HepG2 (cell line): ENCODE measurements around the gene GRM6. TPM values are rescaled to one million over a fixed set of nuclear protein-coding genes. Genes with fewer than 3 reads are reported as not detected.

Source experiments
- ATAC-seq: fragments of 200-7000 bp; cut with Tn5 transposase; 3 replicates; pipeline ENCODE4 v1.9.1; 2020; ENCODE audit warnings: mild to moderate bottlenecking, moderate library complexity
- BruUV-seq: library from RNA; stranded (reverse); fragments of 400-500 nt; replicated peaks from 2 replicates; lab custom pipeline; 2021; lab: Mats Ljungman, UMichigan
- CTCF ChIA-PET: fragments of 300-600 bp; formaldehyde crosslinking; extraction: SDS; loops from one replicate; lab custom pipeline; 2021; ENCODE audit warnings: low total read pairs, inconsistent platforms, low intra/inter-chr PET ratio; lab: Yijun Ruan, JAX
- POLR2A ChIA-PET: fragments of 350-600 bp; sonication (Branson Sonifier 250); formaldehyde crosslinking; loops from one replicate; lab custom pipeline; 2020; ENCODE audit warnings: antibody characterized with exemption, inconsistent platforms; lab: Yijun Ruan, JAX
- DNase-seq: peaks from one replicate; pipeline ENCODE4 v3.0.0-alpha.2; 2015; ENCODE audit warnings: low spot score
- FAIRE-seq: peaks from 3 replicates; lab custom pipeline; 2011; peaks lifted over from hg19 to GRCh38; lab: Jason Lieb, UNC
- H2AFZ ChIP-seq: one replicate; pipeline ENCODE4 v1.6.1; 2011; ENCODE audit warnings: low read length, inconsistent platforms
- H3K27ac ChIP-seq: fragments of 300-600 bp; 3 replicates; pipeline ENCODE4 v1.8.0; 2011; ENCODE audit warnings: mixed run types, mild to moderate bottlenecking, mixed read lengths, low read length, inconsistent platforms; ENCODE audit not compliant: insufficient read depth; ENCODE audit errors: extremely low read length
- H3K27me3 ChIP-seq, 2 experiments: fragments of 200-600 bp in 1 of 2; 2 replicates in 1 of 2; 3 replicates in 1 of 2; pipeline versions ENCODE4 v1.6.0 to v1.8.0; 2011; ENCODE audit warnings: low read length in 2 of 2, mild to moderate bottlenecking in 2 of 2, moderate library complexity in 2 of 2, inconsistent platforms in 1 of 2; ENCODE audit not compliant: insufficient read depth in 2 of 2, control insufficient read depth in 1 of 2
- H3K36me3 ChIP-seq, 2 experiments: fragments of 200-600 bp in 1 of 2; replicated peaks in 1 of 2; 2 replicates in 1 of 2; 3 replicates in 1 of 2; pipeline versions ENCODE4 v1.5.1 to v1.8.0; 2011; ENCODE audit warnings: low read length in 2 of 2, inconsistent platforms in 1 of 2; ENCODE audit not compliant: insufficient read depth in 2 of 2, control insufficient read depth in 1 of 2
- H3K4me1 ChIP-seq: 2 replicates; pipeline ENCODE4 v1.5.1; 2012; ENCODE audit warnings: low read length, inconsistent platforms; ENCODE audit not compliant: insufficient read depth
- H3K4me2 ChIP-seq: 2 replicates; pipeline ENCODE4 v1.6.0; 2011; ENCODE audit warnings: low read depth, low read length, inconsistent platforms
- H3K4me3 ChIP-seq, 3 experiments: fragments of 200-600 bp in 1 of 3; sonication (generic), shearing (Covaris generic) in 1 of 3; replicated peaks in 1 of 3; 2 replicates each; pipeline ENCODE4 v1.5.1; 2011 to 2016; ENCODE audit warnings: low read length in 3 of 3, inconsistent platforms in 2 of 3, low read depth in 2 of 3, mild to moderate bottlenecking in 2 of 3, control low read depth in 1 of 3, mixed read lengths in 1 of 3; ENCODE audit not compliant: insufficient read depth in 1 of 3
- H3K79me2 ChIP-seq: one replicate; pipeline ENCODE4 v1.6.1; 2011; ENCODE audit warnings: low read length, inconsistent platforms; ENCODE audit not compliant: insufficient read depth
- H3K9ac ChIP-seq: 2 replicates; pipeline ENCODE4 v1.6.0; 2011; ENCODE audit warnings: mild to moderate bottlenecking, low read depth, low read length, inconsistent platforms; ENCODE audit not compliant: insufficient read depth
- H3K9me3 ChIP-seq: 2 replicates; pipeline ENCODE4 v1.5.1; 2012; ENCODE audit warnings: mild to moderate bottlenecking, low read length
- H4K20me1 ChIP-seq: 2 replicates; pipeline ENCODE4 v1.6.0; 2011; ENCODE audit warnings: inconsistent platforms, mild to moderate bottlenecking, low read length, moderate library complexity; ENCODE audit not compliant: insufficient read depth
- CEBPG ChIP-seq: IDR thresholded peaks from 2 replicates; pipeline ENCODE4 v1.6.1; 2016
- CTCF ChIP-seq: sonication (generic); formaldehyde crosslinking; IDR thresholded peaks from 2 replicates; pipeline ENCODE4 v1.5.0; 2020; ENCODE audit warnings: mild to moderate bottlenecking, missing genetic modification reagents, moderate library complexity
- E2F5 ChIP-seq: sonication (generic); formaldehyde crosslinking; conservative IDR thresholded peaks from 2 replicates; pipeline ENCODE4 v1.4.0; 2020; ENCODE audit warnings: missing genetic modification reagents
- MBNL3 ChIP-seq: fragments of 250-450 bp; sonication (Bioruptor Pico); conservative IDR thresholded peaks from 2 replicates; pipeline ENCODE4 v1.8.0; 2022; ENCODE audit warnings: mild to moderate bottlenecking, inconsistent platforms
- PRDM10 ChIP-seq: sonication (generic); formaldehyde crosslinking; IDR thresholded peaks from 2 replicates; pipeline ENCODE4 v1.4.0; 2020; ENCODE audit warnings: low read depth, missing genetic modification reagents
- SKI ChIP-seq: fragments of 450-650 bp; IDR thresholded peaks from one replicate; pipeline ENCODE4 v1.6.1; 2018; ENCODE audit warnings: mild to moderate bottlenecking; ENCODE audit not compliant: partially characterized antibody
- U2AF1 ChIP-seq: fragments of 200-400 bp; formaldehyde crosslinking; optimal IDR thresholded peaks from 2 replicates; pipeline ENCODE3; 2017; ENCODE audit warnings: mild to moderate bottlenecking, low read depth, low read length
- ZKSCAN5 ChIP-seq: sonication (generic); formaldehyde crosslinking; IDR thresholded peaks from 2 replicates; pipeline ENCODE4 v1.5.1; 2020; ENCODE audit warnings: mild to moderate bottlenecking, missing genetic modification reagents
- ZNF225 ChIP-seq: sonication (generic); formaldehyde crosslinking; IDR thresholded peaks from 2 replicates; pipeline ENCODE4 v1.4.0; 2020; ENCODE audit warnings: mild to moderate bottlenecking, missing genetic modification reagents
- ZNF468 ChIP-seq: sonication (generic); formaldehyde crosslinking; IDR thresholded peaks from 2 replicates; pipeline ENCODE4 v1.8.0; 2022; ENCODE audit warnings: mild to moderate bottlenecking, moderate library complexity, missing genetic modification reagents
- WGBS: methylation state at CpG from one replicate; pipeline ENCODE4 v1.1.6; 2017; ENCODE audit warnings: low lambda C conversion rate; 5-methylcytosine and 5-hydroxymethylcytosine counted together
- in situ Hi-C: cut with HindIII; loops from 2 replicates; pipeline ENCODE4 v1.10.0; 2017; ENCODE audit warnings: low pct_unique_long_range_greater_than_20kb; ENCODE audit not compliant: extremely low pct_ligation_motif_present
- intact Hi-C: fragments of 100-400 bp; cut with micrococcal nuclease; formaldehyde crosslinking; loops from one replicate; pipeline ENCODE4 v1.10.0; 2022; ENCODE audit not compliant: unreplicated experiment
- polyA plus RNA-seq, 8 experiments: library from polyadenylated mRNA; depleted of rRNA in 3 of 8; stranded (reverse) in 7 of 8; unstranded in 1 of 8; fragments of >200 nt; fragmentation: Illumina TruSeq in 4 of 8; extraction: Trizol in 4 of 8; gene quantifications; 2 replicates each; pipeline versions ENCODE4 v1.2.1 to v1.2.3, GENCODE V29; 2011 to 2016; ENCODE audit warnings: low read depth in 4 of 8, missing spikeins in 1 of 8, mixed read lengths in 1 of 8; ENCODE audit not compliant: insufficient read depth in 1 of 8
- total RNA-seq, 5 experiments: library from RNA; depleted of rRNA; stranded (reverse); fragments of >200 nt; fragmentation: Illumina TruSeq; extraction: Trizol; gene quantifications; 2 replicates each; pipeline ENCODE4 v1.2.3, GENCODE V29; 2016; ENCODE audit warnings: low read depth in 1 of 5

The GRM6 gene
- total and polyA plus RNA-seq, 2 of the 13 experiments (the other 11 are each of a cell fraction or from before 2014, with no cell fraction given): not detected

GRCh38 chr5:178986326-178986960 is 8.7 kb downstream of the GRM6 start:
- Histone ChIP-seq H4K20me1 (no peaks in the 10 kb centered on the region), H3K27me3 (no peaks in the 10 kb centered on the region), H3K79me2 (no peaks in the 10 kb centered on the region), H3K36me3 (no peaks in the 10 kb centered on the region), H2AFZ (no peak overlapping the region), H3K4me1 (no peaks in the 10 kb centered on the region), H3K9ac (no peak overlapping the region), H3K9me3 (peaks cover 65% of the 10 kb centered on the region), H3K4me2 (no peak overlapping the region), H3K4me3 (no peak overlapping the region), H3K27ac (no peak overlapping the region)
- ATAC-seq: no peak
- no peak for FAIRE-seq
- intact Hi-C loops (no loop called here), in situ Hi-C loops (no loop called here)
- no TSS peak for BruUV-seq
- 84% methylated on average over 24 of the region's 43 CpGs for WGBS
- no peak for DNase-seq
- POLR2A ChIA-PET: no interaction called here
- CTCF ChIA-PET: no interaction called here
- TF ChIP-seq ZNF468 (no peak), ZNF225 (no peak), PRDM10 (CRISPR knock-in tag) (no peak), SKI (no peak), U2AF1 (no peak), MBNL3 (no peak), CEBPG (no peak), CTCF (no peak), E2F5 (CRISPR knock-in tag) (no peak), ZKSCAN5 (CRISPR knock-in tag) (no peak)
